Gastroesophageal sphincter (tissue), 4 donors: ENCODE data around the gene XPO6. TPM values are rescaled to one million over a fixed set of nuclear protein-coding genes. Genes with fewer than 3 reads are reported as not detected.
A peak's percentile ranks its signal among the peaks of the same experiment; 100 is the strongest.

Experiments used
- ATAC-seq: fragments of 150-250 bp; one replicate; pipeline ENCODE4 v1.9.1; 2016; ENCODE audit warnings: mild to moderate bottlenecking, moderate library complexity
- H3K27ac ChIP-seq, 4 donors: fragments of 200-600 bp; sonication (generic) in 3 of 4; 1 replicate in 3 of 4; 2 replicates in 1 of 4; pipeline ENCODE4 v1.5.1; 2016 to 2019
- H3K27me3 ChIP-seq: fragments of 200-600 bp; sonication (generic); one replicate; pipeline ENCODE4 v1.5.1; 2019
- H3K36me3 ChIP-seq, 2 donors: fragments of 200-600 bp; sonication (generic); one replicate each; pipeline ENCODE4 v1.5.1; 2019; ENCODE audit warnings: control low read depth in 1 of 2
- H3K4me1 ChIP-seq, 3 donors: fragments of 200-600 bp; sonication (generic); 1 replicate in 2 of 3; 2 replicates in 1 of 3; pipeline ENCODE4 v1.5.1; 2016 to 2019; ENCODE audit warnings: control low read depth in 2 of 3
- H3K4me3 ChIP-seq, 2 donors: fragments of 200-600 bp; sonication (generic); one replicate each; pipeline ENCODE4 v1.5.1; 2019; ENCODE audit warnings: mild to moderate bottlenecking in 1 of 2, moderate library complexity in 1 of 2
- H3K9me3 ChIP-seq, 3 donors: fragments of 200-600 bp; sonication (generic); one replicate each; pipeline ENCODE4 v1.5.1; 2017 to 2019; ENCODE audit warnings: control low read depth in 2 of 3
- CTCF ChIP-seq, 4 experiments: fragments of 200-600 bp in 2 of 4; fragments of 450-650 bp in 2 of 4; sonication (generic) in 1 of 4; IDR thresholded peaks; one replicate each; pipeline ENCODE4 v1.5.1; 2017 to 2019; ENCODE audit warnings: antibody characterized with exemption in 4 of 4, mild to moderate bottlenecking in 2 of 4, moderate library complexity in 2 of 4
- EP300 ChIP-seq: sonication (generic); formaldehyde crosslinking; IDR thresholded peaks from one replicate; pipeline ENCODE4 v1.6.1; 2017; ENCODE audit warnings: antibody characterized with exemption, mild to moderate bottlenecking
- POLR2A ChIP-seq, 2 donors: fragments of 450-650 bp; IDR thresholded peaks; one replicate each; pipeline ENCODE4 v1.6.1; 2017; ENCODE audit warnings: antibody characterized with exemption in 2 of 2, mild to moderate bottlenecking in 2 of 2, moderate library complexity in 1 of 2
- POLR2AphosphoS5 ChIP-seq: sonication (generic); formaldehyde crosslinking; IDR thresholded peaks from one replicate; pipeline ENCODE4 v1.6.1; 2017; ENCODE audit warnings: antibody characterized with exemption
- WGBS, 2 donors: methylation state at CpG; one replicate each; pipeline ENCODE4 v1.1.5; 2018; ENCODE audit warnings: low coverage in 1 of 2; 5-methylcytosine and 5-hydroxymethylcytosine counted together
- total RNA-seq, 4 donors: library from RNA; depleted of rRNA; stranded (reverse); fragments of >200 nt; gene quantifications; one replicate each; pipeline ENCODE4 v1.1.0, GENCODE V29; 2016

Gene XPO6
- total RNA-seq, 4 donors from 2014 or later, result 35.3 to 80.2 (median 66.8) TPM

GRCh38 chr16:28140788-28141618, 70.8 kb downstream of the XPO6 start:
- Histone ChIP-seq H3K4me1 (no peaks in the 10 kb centered on the region), H3K27me3 (no peaks in the 10 kb centered on the region), H3K4me3 (no peak overlapping the region), H3K9me3 (no peaks in the 10 kb centered on the region), H3K36me3 (peaks cover 0 to 68% of the 10 kb centered on the region in 2 donors), H3K27ac (no peak overlapping the region)
- 72 to 75% methylated on average over 3 to 5 of the region's 5 CpGs for WGBS, 2 donors
- no peak for ATAC-seq
- TF ChIP-seq CTCF (IDR thresholded peaks at IDR 0.05) (no peak), EP300 (no peak), POLR2AphosphoS5 (no peak), POLR2A (IDR thresholded peaks at IDR 0.05) (no peak)

- no peak overlapping the region for H3K4me3 ChIP-seq
- no peaks in the 10 kb centered on the region for H3K9me3 ChIP-seq
- no peak for TF ChIP-seq POLR2AphosphoS5
- TF ChIP-seq CTCF (IDR thresholded peaks at IDR 0.05), result peak in 1 of 4 experiments; percentile 10
- WGBS, 2 donors, result 60 to 100% methylated on average over 1 of the region's 1 CpG
- H3K27ac ChIP-seq, result no peak overlapping the region
- no peaks in the 10 kb centered on the region for H3K27me3 ChIP-seq
- H3K4me1 ChIP-seq, result no peaks in the 10 kb centered on the region
- no peak for ATAC-seq
- H3K36me3 ChIP-seq, result peaks cover 0 to 61% of the 10 kb centered on the region in 2 donors
Measured at GRCh38 chr16:28139530-28139929, 72.2 kb downstream of the XPO6 start.

GRCh38 chr16:28136751-28137434, 74.9 kb downstream of the XPO6 start:
- no peaks in the 10 kb centered on the region for H3K27me3 ChIP-seq
- 100% methylated on average over 1 to 5 of the region's 6 CpGs for WGBS, 2 donors
- H3K36me3 ChIP-seq, result peaks cover 0 to 65% of the 10 kb centered on the region in 2 donors
- H3K27ac ChIP-seq, result no peak overlapping the region
- TF ChIP-seq CTCF (IDR thresholded peaks at IDR 0.05), result no peak
- TF ChIP-seq POLR2A (IDR thresholded peaks at IDR 0.05), result no peak
- TF ChIP-seq EP300, result no peak
- no peak for TF ChIP-seq POLR2AphosphoS5
- H3K4me1 ChIP-seq, result no peaks in the 10 kb centered on the region
- no peak for ATAC-seq
- no peak overlapping the region for H3K4me3 ChIP-seq
- H3K9me3 ChIP-seq, result no peaks in the 10 kb centered on the region

- ATAC-seq, result no peak
- Histone ChIP-seq H3K27me3 (no peaks in the 10 kb centered on the region), H3K9me3 (no peaks in the 10 kb centered on the region), H3K27ac (no peak overlapping the region), H3K4me3 (no peak overlapping the region), H3K4me1 (peaks cover 0 to 23% (median 0%) of the 10 kb centered on the region in 3 donors), H3K36me3 (peaks cover 0 to 70% of the 10 kb centered on the region in 2 donors)
- TF ChIP-seq EP300 (no peak), POLR2AphosphoS5 (no peak), POLR2A (IDR thresholded peaks at IDR 0.05) (no peak), CTCF (IDR thresholded peaks at IDR 0.05) (no peak)
- WGBS, 2 donors, result 96 to 100% methylated on average over 2 to 7 of the region's 7 CpGs
Measured at GRCh38 chr16:28133666-28134065, 78.1 kb downstream of the XPO6 start.
